HG02840 (cell line): ENCODE results near the gene NR2E3.

Source experiments
- ATAC-seq: cut with Tn5 transposase; IDR thresholded peaks from one replicate; pipeline ENCODE4 v1.9.1; 2021; ENCODE audit warnings: mild to moderate bottlenecking, moderate library complexity, moderate number of reproducible peaks; ENCODE audit not compliant: unreplicated experiment, low FRiP score

NR2E3 gene

GRCh38 chr15:71790081-71790480 is 20.3 kb upstream of the NR2E3 start:
- no peak for ATAC-seq

GRCh38 chr15:71791975-71792374 is 18.4 kb upstream of the NR2E3 start:
- no peak for ATAC-seq

GRCh38 chr15:71792521-71792920 is 17.8 kb upstream of the NR2E3 start:
- no peak for ATAC-seq

- no peak for ATAC-seq
Measured at GRCh38 chr15:71798641-71799040, 11.7 kb upstream of the NR2E3 start.

GRCh38 chr15:71800190-71800589 is 10.2 kb upstream of the NR2E3 start:
- ATAC-seq = no peak

GRCh38 chr15:71800835-71801745 is 9.3 kb upstream of the NR2E3 start:
- ATAC-seq = no peak

GRCh38 chr15:71801935-71802655 is 8.3 kb upstream of the NR2E3 start:
- ATAC-seq = no peak

- no peak for ATAC-seq
Measured at GRCh38 chr15:71802770-71803169, 7.6 kb upstream of the NR2E3 start.

- no peak for ATAC-seq
Measured at GRCh38 chr15:71804226-71804625, 6.1 kb upstream of the NR2E3 start.

GRCh38 chr15:71804695-71805470 is 5.5 kb upstream of the NR2E3 start:
- ATAC-seq = no peak

GRCh38 chr15:71806452-71806931 is 3.9 kb upstream of the NR2E3 start:
- no peak for ATAC-seq

GRCh38 chr15:71807125-71807629 is 3.2 kb upstream of the NR2E3 start:
- ATAC-seq = no peak

GRCh38 chr15:71807691-71808091 is 2.7 kb upstream of the NR2E3 start:
- ATAC-seq = no peak

- no peak for ATAC-seq
Measured at GRCh38 chr15:71808311-71809020, 1.9 kb upstream of the NR2E3 start.

- ATAC-seq = no peak
Measured at GRCh38 chr15:71809346-71809745, 1.0 kb upstream of the NR2E3 start.

- no peak for ATAC-seq
Measured at GRCh38 chr15:71811036-71811736, 832 bp downstream of the NR2E3 start.

GRCh38 chr15:71811752-71812735 is 1.7 kb downstream of the NR2E3 start:
- ATAC-seq = no peak
